GM19328 (cell line): ENCODE data around the gene FAM204A.

ENCODE experiments used
- ATAC-seq: cut with Tn5 transposase; IDR thresholded peaks from one replicate; pipeline ENCODE4 v1.9.1; 2021; ENCODE audit warnings: mild to moderate bottlenecking, moderate library complexity; ENCODE audit not compliant: unreplicated experiment

FAM204A gene

GRCh38 chr10:118332236-118332635 lies 9.9 kb downstream of the FAM204A start:
- ATAC-seq: peak; percentile 55

DNA sequence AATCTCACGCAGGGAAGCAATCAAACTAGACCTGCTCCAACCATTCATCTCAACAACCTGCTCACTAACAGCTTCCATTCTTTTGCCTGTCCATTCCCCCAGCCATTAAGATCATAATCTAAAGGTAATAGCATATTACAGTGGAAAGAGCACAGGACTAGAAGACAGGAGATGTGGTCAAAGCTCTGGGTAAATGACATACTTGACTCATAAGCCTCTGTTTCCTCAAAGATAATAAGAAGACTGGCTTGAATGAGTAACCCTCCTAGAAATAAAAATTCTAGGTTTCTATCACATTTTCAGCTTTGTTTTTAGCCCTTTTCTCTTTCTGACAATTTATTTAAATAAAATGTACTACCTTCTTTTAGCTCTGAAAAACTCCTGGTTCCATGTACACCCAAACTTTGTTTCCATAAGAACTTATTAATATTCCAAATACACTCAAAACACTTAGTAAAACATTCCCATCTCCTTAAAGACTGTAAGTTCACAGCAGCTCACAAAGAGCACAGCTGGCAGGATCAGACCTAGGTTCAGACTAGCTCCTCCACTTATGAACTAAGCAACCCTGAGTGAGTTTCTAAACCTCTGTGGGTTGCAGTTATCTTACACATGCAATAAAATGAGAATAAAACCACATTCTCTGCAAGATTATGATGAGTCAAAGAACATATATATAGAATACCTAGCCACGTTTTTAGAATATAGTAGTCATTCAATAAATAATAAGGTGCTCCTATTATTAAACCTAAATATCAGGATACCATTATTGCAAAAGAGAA lies 11.6 kb downstream of the FAM204A start:
- ATAC-seq: no peak

DNA sequence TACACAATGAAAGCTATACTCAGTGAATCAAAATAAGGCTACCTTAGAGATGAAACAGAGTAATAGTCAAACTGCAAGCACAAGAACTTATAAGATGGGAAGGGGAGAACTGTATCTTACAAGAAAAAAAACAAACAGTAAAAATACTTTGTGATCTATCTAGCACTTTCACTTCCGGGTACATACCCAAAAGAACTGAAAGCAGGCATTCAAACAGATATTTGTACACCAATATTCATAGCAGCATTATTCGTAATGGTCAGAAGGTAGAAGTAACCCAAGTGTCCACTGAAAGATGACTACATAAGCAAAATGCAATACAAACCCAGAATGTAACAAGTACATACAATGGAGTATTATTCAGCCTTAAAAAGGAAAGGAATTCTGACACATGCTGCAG lies 18.0 kb downstream of the FAM204A start:
- no peak for ATAC-seq

DNA sequence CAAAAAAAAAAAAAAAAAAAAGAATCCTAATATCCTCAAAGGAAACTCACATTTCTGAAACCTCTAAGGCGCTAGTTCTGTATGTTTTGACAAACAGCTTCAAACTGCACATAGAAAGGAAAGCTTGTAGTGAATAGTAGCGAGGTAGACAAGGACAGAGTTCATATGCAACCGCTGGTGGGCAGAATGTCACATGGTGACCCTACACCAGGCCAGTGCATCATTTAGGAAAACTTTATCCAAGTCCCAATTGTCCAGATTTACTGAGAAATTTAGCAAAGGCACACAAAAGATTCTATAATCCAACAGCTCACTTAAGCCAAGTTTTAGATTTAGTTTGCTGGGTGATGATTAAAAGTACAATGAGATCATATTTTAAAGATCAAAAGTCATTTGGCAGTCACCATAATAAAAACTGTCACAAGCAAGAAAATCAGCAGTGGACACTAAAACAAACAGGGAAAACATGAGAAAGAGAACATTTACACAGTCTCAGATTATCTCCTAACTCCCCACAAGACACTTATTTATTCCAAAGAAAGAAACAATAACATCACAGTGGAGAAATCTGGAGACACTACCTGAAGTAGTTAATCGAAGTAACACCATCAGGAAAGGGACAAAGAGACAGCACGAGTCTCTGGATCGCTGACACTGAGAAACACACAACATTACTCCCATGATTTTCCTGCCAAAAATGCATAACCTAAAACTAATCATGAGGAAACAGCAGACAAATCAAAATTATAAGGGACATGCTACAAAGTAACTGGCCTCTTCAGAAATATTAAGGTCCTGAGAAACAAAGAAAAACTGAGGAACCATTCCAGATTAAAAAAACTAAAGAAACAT lies 20.2 kb downstream of the FAM204A start:
- ATAC-seq: no peak

DNA sequence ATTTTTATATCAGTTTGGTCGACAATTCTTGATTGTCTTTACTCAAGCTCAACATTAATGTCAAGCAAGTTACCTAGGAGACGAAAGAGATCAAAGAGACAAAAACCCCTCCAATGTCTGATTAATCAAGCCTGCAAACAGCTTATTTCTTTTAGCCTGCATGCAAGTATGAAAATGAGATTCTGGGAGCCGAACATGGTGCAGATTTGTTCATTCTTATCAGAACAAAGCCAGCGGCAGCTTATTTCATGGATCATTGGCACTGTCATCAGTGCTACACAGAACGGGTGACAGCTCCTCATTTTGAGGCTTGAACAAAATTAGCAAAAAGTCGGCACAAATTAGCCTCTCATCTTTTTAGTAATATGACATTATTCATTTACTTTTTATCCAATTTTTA lies 26.5 kb downstream of the FAM204A start:
- no peak for ATAC-seq

- no peak for ATAC-seq
Measured at GRCh38 chr10:118314882-118315281, 27.2 kb downstream of the FAM204A start.

DNA sequence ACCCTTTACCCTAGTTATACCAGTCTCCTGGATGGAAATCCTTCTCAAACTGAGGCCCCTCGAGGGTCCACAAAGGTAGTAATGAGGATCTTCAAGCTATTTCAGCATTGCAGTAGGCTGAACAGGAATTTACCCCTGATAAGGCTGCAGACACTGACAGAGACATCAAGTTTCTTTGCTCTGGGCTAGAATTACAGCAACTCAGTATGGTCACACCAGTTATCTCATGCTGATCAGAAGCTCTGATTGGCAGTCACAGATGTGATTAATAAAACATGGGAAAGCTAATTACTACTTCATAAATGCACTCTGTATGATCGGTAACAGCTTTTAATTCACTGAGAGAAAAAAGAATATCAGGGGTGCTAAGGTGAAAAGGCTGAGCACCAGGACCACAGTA lies 30.6 kb downstream of the FAM204A start:
- no peak for ATAC-seq

GRCh38 chr10:118310822-118311221 lies 31.3 kb downstream of the FAM204A start:
- ATAC-seq: no peak

GRCh38 chr10:118309911-118310310 lies 32.2 kb downstream of the FAM204A start:
- ATAC-seq: no peak

DNA sequence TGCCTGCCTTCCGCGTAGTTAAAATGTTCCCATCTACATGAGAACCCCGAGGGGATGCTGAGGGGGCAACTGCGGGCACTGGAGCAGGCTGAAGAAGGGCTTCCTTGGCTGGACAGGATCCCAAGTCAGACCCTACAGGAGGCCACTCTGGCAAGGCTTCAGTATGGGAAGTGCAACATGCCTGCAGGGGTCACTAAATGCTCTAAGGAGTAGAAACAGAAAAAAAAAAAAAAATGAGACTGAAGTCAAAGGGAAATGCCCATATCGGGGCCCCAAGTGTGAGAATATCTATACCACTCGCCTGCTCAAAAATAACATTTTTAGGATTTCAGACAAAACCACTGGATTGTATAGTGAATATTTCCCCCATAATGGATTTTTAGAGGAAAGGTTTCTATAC lies 33.5 kb downstream of the FAM204A start:
- no peak for ATAC-seq

GRCh38 chr10:118307859-118308258 lies 34.3 kb downstream of the FAM204A start:
- ATAC-seq: no peak

- ATAC-seq: no peak
Measured at GRCh38 chr10:118307220-118307619, 34.9 kb downstream of the FAM204A start.

DNA sequence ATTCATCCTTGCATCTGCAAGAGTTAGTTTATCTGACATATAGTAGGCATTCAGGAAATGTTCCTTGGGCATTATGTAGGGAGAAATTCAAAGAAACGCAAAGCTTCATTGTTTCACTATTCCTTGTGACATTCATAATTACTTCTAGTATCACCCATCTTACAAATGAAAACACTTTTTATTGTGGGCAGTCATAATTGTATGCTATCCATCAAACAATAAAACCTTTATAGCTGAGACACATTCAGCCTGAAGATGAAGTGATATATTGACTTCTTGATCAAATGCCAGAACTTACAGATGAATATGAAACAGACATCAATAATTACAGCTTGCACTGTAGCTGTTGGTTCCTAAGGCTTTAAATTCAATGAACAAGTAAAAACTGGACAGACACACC lies 36.4 kb downstream of the FAM204A start:
- ATAC-seq: no peak

DNA sequence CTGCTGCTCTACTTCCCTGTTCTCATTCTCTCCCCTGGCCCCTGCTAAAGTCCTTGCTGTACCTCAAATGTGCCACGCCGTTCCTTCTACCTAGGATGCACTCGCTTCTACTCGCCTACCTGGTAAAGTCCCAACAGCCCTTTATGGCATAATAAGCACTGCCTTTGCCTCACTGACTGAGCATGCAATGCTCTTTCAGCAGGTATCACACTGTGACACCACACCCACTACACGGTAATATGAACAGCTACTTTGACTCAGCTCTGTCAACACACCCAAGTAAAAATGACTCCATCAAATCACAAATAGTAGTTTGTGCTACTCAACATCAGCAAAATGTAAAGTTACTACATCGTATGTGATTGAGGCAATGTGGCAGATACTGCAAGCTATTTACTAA lies 37.6 kb downstream of the FAM204A start:
- no peak for ATAC-seq

DNA sequence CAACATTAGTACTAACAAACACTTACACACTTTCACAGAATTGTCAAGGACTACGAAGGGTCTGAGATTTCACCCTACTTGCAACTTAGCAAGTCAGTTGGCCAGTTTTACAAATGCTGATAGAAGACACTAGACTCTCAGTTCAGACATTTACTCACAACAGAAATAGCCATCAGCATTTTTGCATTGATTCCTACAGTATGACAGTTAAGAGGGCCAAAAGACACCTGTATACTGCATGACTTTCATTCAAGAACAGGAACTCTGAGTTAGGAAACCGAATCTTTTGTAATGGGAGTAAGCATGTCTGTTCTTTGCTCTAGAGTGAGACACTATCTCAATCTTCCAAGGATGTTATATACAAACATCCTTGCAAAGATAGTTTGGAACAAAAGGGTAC lies 40.9 kb downstream of the FAM204A start:
- no peak for ATAC-seq

DNA sequence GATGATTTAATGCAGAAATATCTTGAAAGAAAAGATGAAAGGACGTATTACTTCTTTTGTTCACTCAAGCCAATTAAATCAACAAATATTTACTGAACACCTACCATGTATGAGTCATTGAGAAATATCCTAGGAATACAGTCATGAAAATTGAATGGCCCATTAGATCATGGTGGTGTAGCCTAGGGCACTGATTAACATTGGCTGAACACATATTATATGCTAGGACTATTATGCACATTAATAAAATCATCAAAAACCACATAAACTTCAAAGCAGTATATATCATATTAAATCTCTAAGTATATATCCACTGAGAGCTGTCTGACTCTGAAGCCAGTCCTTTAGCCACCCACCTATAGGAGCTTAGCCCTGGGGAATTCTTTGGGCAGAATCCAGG lies 41.8 kb downstream of the FAM204A start:
- no peak for ATAC-seq

- ATAC-seq: no peak
Measured at GRCh38 chr10:118298787-118299186, 43.3 kb downstream of the FAM204A start.

DNA sequence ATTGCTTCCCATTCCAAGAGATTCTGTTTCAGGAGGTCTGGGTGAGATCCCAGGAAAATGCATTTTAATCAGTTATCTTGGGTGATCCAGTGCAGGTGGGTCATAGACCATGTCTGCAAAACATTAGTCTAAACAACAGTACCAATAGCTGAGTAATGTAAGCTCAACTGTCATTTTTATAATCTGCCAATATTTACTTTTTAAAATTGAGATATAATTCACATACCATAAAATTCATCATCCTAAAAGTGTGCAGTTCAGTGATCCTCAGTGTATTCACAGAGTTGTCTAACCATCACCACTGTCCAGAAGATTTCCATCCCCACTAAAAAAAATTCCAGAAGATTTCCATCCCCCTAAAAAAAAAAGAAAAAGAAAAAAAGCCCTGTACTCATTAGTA lies 51.0 kb downstream of the FAM204A start:
- ATAC-seq: no peak

GRCh38 chr10:118290471-118290995 lies 51.6 kb downstream of the FAM204A start:
- no peak for ATAC-seq

DNA sequence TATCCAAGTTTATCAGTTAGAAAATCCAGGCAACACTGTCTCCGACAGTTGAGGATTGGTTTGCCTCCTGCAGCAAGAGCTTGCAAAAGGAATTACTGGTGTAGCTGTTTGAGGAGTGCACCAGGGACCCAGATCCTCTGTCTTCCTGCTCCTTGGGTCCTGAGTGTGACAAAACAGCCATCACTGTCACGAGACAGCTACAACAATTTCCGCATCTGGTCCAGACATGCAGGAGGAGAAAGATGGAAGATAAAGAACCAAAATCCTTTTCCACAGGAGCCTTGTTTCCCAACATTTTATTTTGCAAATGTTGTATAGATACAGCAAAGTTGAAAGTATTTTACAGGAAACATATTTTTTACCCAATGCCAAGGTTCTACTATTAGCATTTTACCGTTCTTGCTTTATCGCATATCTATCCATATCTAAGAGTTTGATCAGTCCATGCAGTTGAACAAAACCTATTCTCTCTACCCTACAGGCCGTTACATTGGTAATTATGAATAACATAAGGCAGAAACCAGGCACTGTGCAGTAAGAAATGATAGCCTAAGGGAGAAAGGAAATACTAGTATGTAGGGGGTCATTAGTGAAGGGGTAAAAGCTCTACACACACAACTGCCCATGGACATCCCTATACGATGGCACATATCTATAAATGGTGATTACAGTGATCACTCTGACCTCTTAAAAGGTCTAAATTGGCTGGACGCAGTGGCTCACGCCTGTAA lies 54.9 kb downstream of the FAM204A start:
- no peak for ATAC-seq
